HepG2 (cell line): ENCODE data around the gene SH2D3C. TPM values are rescaled to one million over a fixed set of nuclear protein-coding genes. Genes with fewer than 3 reads are reported as not detected.

ENCODE experiments used
- ARID5B ChIP-seq: IDR thresholded peaks from 2 replicates; pipeline ENCODE4 v1.4.0; 2020; ENCODE audit warnings: mild to moderate bottlenecking, missing genetic modification reagents
- FOXP4 ChIP-seq: sonication (generic); formaldehyde crosslinking; IDR thresholded peaks from 2 replicates; pipeline ENCODE4 v1.4.0; 2020; ENCODE audit warnings: missing genetic modification reagents
- HMGXB3 ChIP-seq: sonication (generic); formaldehyde crosslinking; IDR thresholded peaks from 2 replicates; pipeline ENCODE4 v1.4.0; 2020; ENCODE audit warnings: missing genetic modification reagents, borderline replicate concordance
- NR2F2 ChIP-seq: IDR thresholded peaks from 2 replicates; pipeline ENCODE4 v1.6.1; 2012; ENCODE audit warnings: low read depth, inconsistent platforms, borderline replicate concordance
- PAXIP1 ChIP-seq: sonication (generic); formaldehyde crosslinking; conservative IDR thresholded peaks from 2 replicates; pipeline ENCODE4 v1.4.0; 2020; ENCODE audit warnings: mild to moderate bottlenecking, missing genetic modification reagents, moderate library complexity
- REPIN1 ChIP-seq: sonication (generic); formaldehyde crosslinking; IDR thresholded peaks from 2 replicates; pipeline ENCODE4 v1.8.0; 2022; ENCODE audit warnings: missing genetic modification reagents, low read depth, mild to moderate bottlenecking, borderline replicate concordance
- TFE3 ChIP-seq: IDR thresholded peaks from 2 replicates; pipeline ENCODE4 v1.6.1; 2016
- ZBTB43 ChIP-seq: sonication (generic); formaldehyde crosslinking; conservative IDR thresholded peaks from 2 replicates; pipeline ENCODE4 v1.4.0; 2020; ENCODE audit warnings: missing genetic modification reagents
- ZNF615 ChIP-seq: sonication (generic); formaldehyde crosslinking; IDR thresholded peaks from 2 replicates; pipeline ENCODE4 v1.5.0; 2020; ENCODE audit warnings: mild to moderate bottlenecking, missing genetic modification reagents, borderline replicate concordance
- ZSCAN21 ChIP-seq: sonication (generic); formaldehyde crosslinking; IDR thresholded peaks from 2 replicates; pipeline ENCODE4 v1.8.0; 2022; ENCODE audit warnings: mild to moderate bottlenecking, missing genetic modification reagents, moderate library complexity, borderline replicate concordance
- polyA plus RNA-seq, 8 experiments: library from polyadenylated mRNA; depleted of rRNA in 3 of 8; stranded (reverse) in 7 of 8; unstranded in 1 of 8; fragments of >200 nt; fragmentation: Illumina TruSeq in 4 of 8; extraction: Trizol in 4 of 8; gene quantifications; 2 replicates each; pipeline versions ENCODE4 v1.2.1 to v1.2.3, GENCODE V29; 2011 to 2016; ENCODE audit warnings: low read depth in 4 of 8, missing spikeins in 1 of 8, mixed read lengths in 1 of 8; ENCODE audit not compliant: insufficient read depth in 1 of 8
- total RNA-seq, 5 experiments: library from RNA; depleted of rRNA; stranded (reverse); fragments of >200 nt; fragmentation: Illumina TruSeq; extraction: Trizol; gene quantifications; 2 replicates each; pipeline ENCODE4 v1.2.3, GENCODE V29; 2016; ENCODE audit warnings: low read depth in 1 of 5

SH2D3C gene
- total and polyA plus RNA-seq, 2 of the 13 experiments (the other 11 are each of a cell fraction or from before 2014, with no cell fraction given), result not detected

- TF ChIP-seq ARID5B (CRISPR knock-in tag), result 0 out of 2 replicates have a peak, but pooled peaks have one; percentile 27
- TF ChIP-seq TFE3 (CRISPR knock-in tag), result no peak
- no peak for TF ChIP-seq FOXP4 (CRISPR knock-in tag)
- peak; percentile 54 for TF ChIP-seq PAXIP1 (CRISPR knock-in tag)
- TF ChIP-seq ZSCAN21, result no peak
- TF ChIP-seq ZBTB43, result no peak
- peak; percentile 35; the same call in 1 of the 2 replicates for TF ChIP-seq NR2F2
- no peak for TF ChIP-seq ZNF615 (CRISPR knock-in tag)
- TF ChIP-seq REPIN1, result no peak
- TF ChIP-seq HMGXB3 (CRISPR knock-in tag), result no peak
Observed at GRCh38 chr9:127711226-127711701, 67.2 kb downstream of the SH2D3C start (continued).
